K562 (cell line): Measurements from ENCODE around the gene ANXA2. TPM values are rescaled to one million over a fixed set of nuclear protein-coding genes. Genes with fewer than 3 reads are reported as not detected.

Experiments
- ATAC-seq: fragments of 200-7000 bp; cut with Tn5 transposase; 3 replicates; pipeline ENCODE4 v1.9.1; 2020; ENCODE audit warnings: moderate library complexity
- BruUV-seq: library from RNA; stranded (reverse); fragments of 400-500 nt; replicated peaks from 2 replicates; lab custom pipeline; 2021; lab: Mats Ljungman, UMichigan
- CTCF ChIA-PET: fragments of 300-600 bp; formaldehyde crosslinking; extraction: SDS; loops from one replicate; lab custom pipeline; 2021; ENCODE audit warnings: low intra/inter-chr PET ratio; lab: Yijun Ruan, JAX
- POLR2A ChIA-PET: fragments of 300-600, 350-650 bp; sonication (Branson Sonifier 250); formaldehyde crosslinking; extraction: SDS; loops from one replicate; lab custom pipeline; 2021; ENCODE audit warnings: antibody characterized with exemption, inconsistent platforms; lab: Yijun Ruan, JAX
- DNase-seq, 4 experiments: peaks; one replicate each; pipeline versions ENCODE4 v3.0.0 to v3.0.0-alpha.2; 2011 to 2018; ENCODE audit warnings: low spot score in 3 of 4, mixed read lengths in 3 of 4; ENCODE audit errors: extremely low read depth in 1 of 4
- FAIRE-seq: peaks from 2 replicates; lab custom pipeline; 2011; peaks lifted over from hg19 to GRCh38; lab: Jason Lieb, UNC
- H2AFZ ChIP-seq: 2 replicates; pipeline ENCODE4 v1.6.0; 2011; ENCODE audit warnings: low read depth, low read length, control low read depth, inconsistent platforms
- H3K27ac ChIP-seq: fragments of 200-600 bp; 3 replicates; pipeline ENCODE4 v1.8.0; 2011; ENCODE audit warnings: low read depth, mild to moderate bottlenecking, control low read depth, inconsistent platforms, low read length, moderate library complexity, mixed read lengths; ENCODE audit errors: extremely low read depth
- H3K27me3 ChIP-seq, 2 experiments: fragments of 300-600 bp in 1 of 2; 2 replicates in 1 of 2; 3 replicates in 1 of 2; pipeline versions ENCODE4 v1.6.0 to v1.8.0; 2011; ENCODE audit warnings: inconsistent platforms in 2 of 2, low read length in 2 of 2, mild to moderate bottlenecking in 1 of 2, mixed read lengths in 1 of 2, moderate library complexity in 1 of 2; ENCODE audit not compliant: control insufficient read depth in 2 of 2, insufficient read depth in 2 of 2
- H3K36me3 ChIP-seq: fragments of 300-600 bp; 3 replicates; pipeline ENCODE4 v1.8.0; 2011; ENCODE audit warnings: mild to moderate bottlenecking, low read length, inconsistent platforms; ENCODE audit not compliant: control insufficient read depth, insufficient read depth
- H3K4me1 ChIP-seq, 2 experiments: fragments of 200-600 bp in 1 of 2; replicated peaks in 1 of 2; 2 replicates in 1 of 2; 3 replicates in 1 of 2; pipeline versions ENCODE4 v1.5.1 to v1.8.0; 2011; ENCODE audit warnings: inconsistent platforms in 2 of 2, low read length in 2 of 2, mild to moderate bottlenecking in 1 of 2, mixed read lengths in 1 of 2, moderate library complexity in 1 of 2; ENCODE audit not compliant: control insufficient read depth in 2 of 2, insufficient read depth in 2 of 2
- H3K4me2 ChIP-seq: 2 replicates; pipeline ENCODE4 v1.6.1; 2011; ENCODE audit warnings: low read length, control low read depth, inconsistent platforms, mixed read lengths; ENCODE audit not compliant: insufficient read depth
- H3K4me3 ChIP-seq: fragments of 200-600 bp; sonication (generic), shearing (Covaris generic); 2 replicates; pipeline ENCODE4 v1.5.1; 2016; ENCODE audit warnings: control low read depth, inconsistent platforms
- H3K79me2 ChIP-seq: fragments of 200-600 bp; 3 replicates; pipeline ENCODE4 v1.8.0; 2011; ENCODE audit warnings: low read length, inconsistent platforms; ENCODE audit not compliant: control insufficient read depth, insufficient read depth
- H3K9ac ChIP-seq, 2 experiments: 2 replicates each; pipeline versions ENCODE4 v1.6.0 to v1.6.1; 2011; ENCODE audit warnings: low read depth in 2 of 2, low read length in 2 of 2, control low read depth in 1 of 2, inconsistent platforms in 1 of 2, mild to moderate bottlenecking in 1 of 2, mixed read lengths in 1 of 2; ENCODE audit not compliant: insufficient read depth in 1 of 2
- H3K9me1 ChIP-seq: one replicate; pipeline ENCODE4 v1.6.0; 2011; ENCODE audit warnings: inconsistent platforms, mild to moderate bottlenecking, low read length, moderate library complexity; ENCODE audit not compliant: control insufficient read depth, insufficient read depth
- H3K9me3 ChIP-seq: replicated peaks from 2 replicates; pipeline ENCODE4 v1.5.1; 2011; ENCODE audit warnings: low read depth, low read length, inconsistent platforms; ENCODE audit not compliant: control insufficient read depth, insufficient read depth
- H4K20me1 ChIP-seq: replicated peaks from 2 replicates; pipeline ENCODE4 v1.6.1; 2011; ENCODE audit warnings: low read length, inconsistent platforms, mixed read lengths; ENCODE audit not compliant: control insufficient read depth, insufficient read depth
- CBFA2T3 ChIP-seq: fragments of 450-650 bp; IDR thresholded peaks from 2 replicates; pipeline ENCODE4 v1.6.1; 2017
- CEBPG ChIP-seq, 3 experiments: fragments of 200-800 bp in 1 of 3; sonication (Bioruptor generic) in 1 of 3; sonication (generic) in 1 of 3; formaldehyde crosslinking in 1 of 3; IDR thresholded peaks in 2 of 3; conservative IDR thresholded peaks in 1 of 3; 2 replicates each; pipeline versions ENCODE4 v1.6.1 to v1.8.0; 2016 to 2022; ENCODE audit warnings: missing compliant biosample characterization in 2 of 3, missing genetic modification characterization in 2 of 3, mild to moderate bottlenecking in 1 of 3, missing genetic modification reagents in 1 of 3
- FOSL1 ChIP-seq: fragments of 200-800 bp; sonication (Bioruptor generic); conservative IDR thresholded peaks from 2 replicates; pipeline ENCODE4 v1.6.1; 2016; ENCODE audit warnings: missing genetic modification characterization, missing compliant biosample characterization
- HDAC8 ChIP-seq: fragments of 450-650 bp; IDR thresholded peaks from 2 replicates; pipeline ENCODE4 v1.6.1; 2016; ENCODE audit warnings: mild to moderate bottlenecking, missing genetic modification characterization, moderate library complexity, missing compliant biosample characterization
- JUND ChIP-seq, 2 experiments: IDR thresholded peaks; 2 replicates in 1 of 2; 3 replicates in 1 of 2; pipeline ENCODE4 v1.6.1; 2011; ENCODE audit warnings: borderline replicate concordance in 2 of 2, low read depth in 2 of 2, low read length in 2 of 2, improper control_type of control experiment in 1 of 2, missing biosample characterization in 1 of 2, missing genetic modification characterization in 1 of 2, missing genetic modification reagents in 1 of 2
- KDM1A ChIP-seq, 2 experiments: fragments of 450-650 bp; IDR thresholded peaks; 2 replicates each; pipeline ENCODE4 v1.6.1; 2016; ENCODE audit warnings: mild to moderate bottlenecking in 2 of 2
- KLF1 ChIP-seq: fragments of 450-650 bp; IDR thresholded peaks from 2 replicates; pipeline ENCODE4 v1.6.1; 2016; ENCODE audit warnings: missing genetic modification characterization, missing compliant biosample characterization
- NFE2 ChIP-seq: IDR thresholded peaks from 2 replicates; pipeline ENCODE4 v1.6.1; 2014; ENCODE audit warnings: antibody characterized with exemption, low read depth
- RBM15 ChIP-seq: fragments of 200-400 bp; formaldehyde crosslinking; IDR thresholded peaks from 2 replicates; pipeline ENCODE4 v1.6.1; 2018; ENCODE audit warnings: mild to moderate bottlenecking, low read length, moderate library complexity; ENCODE audit not compliant: insufficient read depth
- RCOR1 ChIP-seq, 2 experiments: IDR thresholded peaks; 2 replicates each; pipeline ENCODE4 v1.6.1; 2012; ENCODE audit warnings: low read depth in 2 of 2, low read length in 2 of 2, borderline replicate concordance in 1 of 2, improper control_type of control experiment in 1 of 2
- SMARCE1 ChIP-seq: fragments of 450-650 bp; IDR thresholded peaks from 2 replicates; pipeline ENCODE4 v1.7.1; 2016; ENCODE audit warnings: mild to moderate bottlenecking
- SOX6 ChIP-seq: fragments of 450-650 bp; IDR thresholded peaks from 2 replicates; pipeline ENCODE4 v1.6.1; 2014; ENCODE audit warnings: mild to moderate bottlenecking
- TARDBP ChIP-seq: fragments of 450-650 bp; IDR thresholded peaks from 2 replicates; pipeline ENCODE4 v1.6.1; 2016
- THRAP3 ChIP-seq: fragments of 450-650 bp; IDR thresholded peaks from 2 replicates; pipeline ENCODE4 v1.6.1; 2016; ENCODE audit warnings: mild to moderate bottlenecking, inconsistent platforms, borderline replicate concordance
- ZBED1 ChIP-seq: IDR thresholded peaks from 2 replicates; pipeline ENCODE4 v1.6.1; 2014
- ZBTB8A ChIP-seq: fragments of 450-650 bp; IDR thresholded peaks from 2 replicates; pipeline ENCODE4 v1.6.1; 2018; ENCODE audit warnings: mild to moderate bottlenecking, moderate library complexity; ENCODE audit not compliant: partially characterized antibody
- ZNF143 ChIP-seq: sonication (generic); formaldehyde crosslinking; IDR thresholded peaks from 2 replicates; pipeline ENCODE4 v1.9.0; 2022; ENCODE audit warnings: mild to moderate bottlenecking, missing genetic modification reagents
- ZNF239 ChIP-seq: fragments of 250-450 bp; sonication (Bioruptor Pico); IDR thresholded peaks from 2 replicates; pipeline ENCODE4 v1.4.0; 2020; ENCODE audit warnings: mild to moderate bottlenecking
- ZNF384 ChIP-seq: IDR thresholded peaks from 2 replicates; pipeline ENCODE4 v1.6.1; 2012; ENCODE audit warnings: low read depth, low read length, improper control_type of control experiment
- ZNF586 ChIP-seq: fragments of 450-650 bp; formaldehyde crosslinking; conservative IDR thresholded peaks from 2 replicates; pipeline ENCODE4 v1.4.0; 2020; ENCODE audit warnings: mild to moderate bottlenecking, moderate library complexity
- WGBS: fragments of 100-300 bp; shearing (Covaris generic); methylation state at CpG from one replicate; pipeline ENCODE4 v1.1.6; 2016; ENCODE audit warnings: low coverage, mixed read lengths; ENCODE audit not compliant: insufficient coverage; ENCODE audit errors: missing lambda C conversion rate; 5-methylcytosine and 5-hydroxymethylcytosine counted together
- in situ Hi-C: fragments of 300-500 bp; cut with MboI; formaldehyde crosslinking; loops from 4 replicates; pipeline ENCODE4 v1.15.0; 2018; ENCODE audit warnings: inconsistent platforms, mixed read lengths
- intact Hi-C: fragments of 100-400 bp; cut with micrococcal nuclease; formaldehyde crosslinking; loops from 2 replicates; pipeline ENCODE4 v1.14.2; 2022
- polyA plus RNA-seq, 8 experiments: library from polyadenylated mRNA; depleted of rRNA in 4 of 8; stranded (reverse) in 5 of 8; unstranded in 3 of 8; fragments of >200 nt; fragmentation: Nextera tagmentation in 2 of 8; fragmentation: Illumina TruSeq in 1 of 8; extraction: Ambion mirVana in 2 of 8; extraction: Trizol in 1 of 8; gene quantifications; 2 replicates each; pipeline versions ENCODE4 v1.2.1 to v1.2.3, GENCODE V29; 2011 to 2014; ENCODE audit warnings: inconsistent platforms in 1 of 8, missing spikeins in 1 of 8
- total RNA-seq, 7 experiments: library from RNA; depleted of rRNA in 6 of 7; stranded (reverse); fragments of >200 nt in 6 of 7; fragmentation: Illumina TruSeq in 2 of 7; extraction: Trizol in 2 of 7; gene quantifications; 2 replicates each; pipeline versions ENCODE4 v1.2.1 to v1.2.3, GENCODE V29; 2011 to 2021; ENCODE audit warnings: low replicate concordance in 1 of 7
- TF ChIP-seq, protein P1 (sequence below), 2 experiments: fragments of 450-650 bp in 1 of 2; sonication (generic) in 1 of 2; formaldehyde crosslinking in 1 of 2; IDR thresholded peaks in 1 of 2; conservative IDR thresholded peaks in 1 of 2; 2 replicates each; pipeline versions ENCODE4 v1.6.1 to v1.8.1; 2016 to 2023; ENCODE audit warnings: mild to moderate bottlenecking in 2 of 2, moderate library complexity in 2 of 2, inconsistent platforms in 1 of 2, missing genetic modification reagents in 1 of 2

ANXA2 gene
- total and polyA plus RNA-seq, 9 of the 15 experiments (the other 6 are each of a cell fraction or from before 2014, with no cell fraction given) = 301 to 1,102 (median 452) TPM

- DNase-seq (peak in 1 of 4 experiments; percentile 22), FAIRE-seq (no peak), ATAC-seq (peak; percentile 47)
- no peaks in the 10 kb centered on the region; a peak in 1 of 5 replicates for H3K4me1 ChIP-seq
- 72% methylated on average over 8 of the region's 8 CpGs for WGBS
- ChIA-PET POLR2A (interaction anchor here (0.9 to 1.4 kb wide), 6 partner anchors 12 to 38 kb away, joined by 3 to 5 read pairs (median 4); partner anchors contain the start of gene ANXA2), CTCF (interaction anchor here (0.6 kb wide), 1 partner anchor 75 kb away, joined by 4 read pairs; no protein-coding TSS in a partner anchor)
- BruUV-seq = no TSS peak
- peaks cover 70% of the 10 kb centered on the region for H3K36me3 ChIP-seq
- intact Hi-C loops (no loop called here), in situ Hi-C loops (loop anchor here (5.0 kb wide), 1 partner anchor 150 kb away; no protein-coding TSS in a partner anchor)
- no peak overlapping the region for H3K9ac ChIP-seq
- H3K4me2 ChIP-seq = no peak overlapping the region
- H2AFZ ChIP-seq = no peak overlapping the region
- H3K9me1 ChIP-seq = no peaks in the 10 kb centered on the region
- H4K20me1 ChIP-seq = peaks cover 7% of the 10 kb centered on the region; the same call in 1 of the 2 replicates
- no peaks in the 10 kb centered on the region for H3K9me3 ChIP-seq
- no peak overlapping the region for H3K4me3 ChIP-seq
- H3K79me2 ChIP-seq = no peaks in the 10 kb centered on the region
- H3K27ac ChIP-seq = no peak overlapping the region
- H3K27me3 ChIP-seq = no peaks in the 10 kb centered on the region
- TF ChIP-seq SMARCE1 = 0 out of 2 replicates have a peak, but pooled peaks have one; percentile 17
- no peak for TF ChIP-seq ZNF586 (CRISPR knock-in tag)
- no peak for TF ChIP-seq ZNF143 (CRISPR knock-in tag)
- TF ChIP-seq RBM15 = no peak
- TF ChIP-seq HDAC8 (tag) = no peak
- no peak for TF ChIP-seq ZNF239
- 0 out of 2 replicates have a peak, but pooled peaks have one; percentile 21 for TF ChIP-seq SOX6
- TF ChIP-seq CEBPG (CRISPR knock-in tag; IDR thresholded peaks at IDR 0.05) = no peak
- 0 out of 4 replicates have a peak, but pooled peaks of 1 of the 2 experiments have one; percentile 17 for TF ChIP-seq CEBPG (tag; conservative IDR thresholded peaks at IDR 0.05 in 1 of 2, IDR thresholded peaks at IDR 0.05 in 1 of 2)
- TF ChIP-seq KDM1A (IDR thresholded peaks at IDR 0.05) = peak; percentile 11 to 31; a peak in 1 of 4 replicates
- no peak for TF ChIP-seq ZBED1
- TF ChIP-seq KLF1 = peak; percentile 63; the same call in 1 of the 2 replicates
- TF ChIP-seq, protein P1, sequence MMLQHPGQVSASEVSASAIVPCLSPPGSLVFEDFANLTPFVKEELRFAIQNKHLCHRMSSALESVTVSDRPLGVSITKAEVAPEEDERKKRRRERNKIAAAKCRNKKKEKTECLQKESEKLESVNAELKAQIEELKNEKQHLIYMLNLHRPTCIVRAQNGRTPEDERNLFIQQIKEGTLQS (IDR thresholded peaks at IDR 0.05) = peak; percentile 38; the same call in 1 of the 2 replicates
- TF ChIP-seq, protein P1 (CRISPR knock-in tag; conservative IDR thresholded peaks at IDR 0.05) = no peak
- no peak for TF ChIP-seq THRAP3
- peak; percentile 62; the same call in 1 of the 2 replicates for TF ChIP-seq JUND (IDR thresholded peaks at IDR 0.05; ENCODE audit: borderline replicate concordance, low read depth, low read length)
- TF ChIP-seq JUND (tag; IDR thresholded peaks at IDR 0.05; ENCODE audit: borderline replicate concordance, low read depth, low read length) = no peak
- peak; percentile 46; the same call in 1 of the 2 replicates for TF ChIP-seq ZNF384
- 0 out of 2 replicates have a peak, but pooled peaks have one; percentile 16 for TF ChIP-seq CBFA2T3
- TF ChIP-seq RCOR1 (IDR thresholded peaks at IDR 0.05; ENCODE audit: borderline replicate concordance in 1 of 2, low read depth in 2 of 2, low read length in 2 of 2) = 0 out of 4 replicates have a peak, but pooled peaks of 1 of the 2 experiments have one; percentile 70
- peak; percentile 90 for TF ChIP-seq FOSL1 (tag)
- TF ChIP-seq NFE2 = 0 out of 2 replicates have a peak, but pooled peaks have one; percentile 17
- no peak for TF ChIP-seq TARDBP
- no peak for TF ChIP-seq ZBTB8A
Observed at GRCh38 chr15:60362321-60363086, 35.3 kb downstream of the ANXA2 start.
